ENCODE measurements around the gene AKR1C8.
"Not testable (repeated sequence)": the region's sequence is repeated elsewhere in the genome, so short reads cannot be mapped to it uniquely, and the experiment has no call there.

DNA sequence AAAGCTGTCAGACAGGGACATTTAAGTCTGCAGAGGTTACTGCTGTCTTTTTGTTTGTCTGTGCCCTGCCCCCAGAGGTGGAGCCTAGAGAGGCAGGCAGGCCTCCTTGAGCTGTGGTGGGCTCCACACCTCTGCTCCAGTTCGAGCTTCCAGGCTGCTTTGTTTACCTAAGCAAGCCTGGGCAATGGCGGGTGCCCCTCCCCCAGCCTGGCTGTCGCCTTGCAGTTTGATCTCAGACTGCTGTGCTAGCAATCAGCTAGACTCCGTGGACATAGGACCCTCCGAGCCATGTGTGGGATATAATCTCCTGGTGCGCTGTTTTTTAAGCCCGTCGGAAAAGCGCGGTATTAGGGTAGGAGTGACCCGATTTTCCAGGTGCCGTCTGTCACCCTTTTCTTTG lies 4.4 kb downstream of the AKR1C8 start:
- TF ChIP-seq, protein P1, sequence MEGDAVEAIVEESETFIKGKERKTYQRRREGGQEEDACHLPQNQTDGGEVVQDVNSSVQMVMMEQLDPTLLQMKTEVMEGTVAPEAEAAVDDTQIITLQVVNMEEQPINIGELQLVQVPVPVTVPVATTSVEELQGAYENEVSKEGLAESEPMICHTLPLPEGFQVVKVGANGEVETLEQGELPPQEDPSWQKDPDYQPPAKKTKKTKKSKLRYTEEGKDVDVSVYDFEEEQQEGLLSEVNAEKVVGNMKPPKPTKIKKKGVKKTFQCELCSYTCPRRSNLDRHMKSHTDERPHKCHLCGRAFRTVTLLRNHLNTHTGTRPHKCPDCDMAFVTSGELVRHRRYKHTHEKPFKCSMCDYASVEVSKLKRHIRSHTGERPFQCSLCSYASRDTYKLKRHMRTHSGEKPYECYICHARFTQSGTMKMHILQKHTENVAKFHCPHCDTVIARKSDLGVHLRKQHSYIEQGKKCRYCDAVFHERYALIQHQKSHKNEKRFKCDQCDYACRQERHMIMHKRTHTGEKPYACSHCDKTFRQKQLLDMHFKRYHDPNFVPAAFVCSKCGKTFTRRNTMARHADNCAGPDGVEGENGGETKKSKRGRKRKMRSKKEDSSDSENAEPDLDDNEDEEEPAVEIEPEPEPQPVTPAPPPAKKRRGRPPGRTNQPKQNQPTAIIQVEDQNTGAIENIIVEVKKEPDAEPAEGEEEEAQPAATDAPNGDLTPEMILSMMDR (IDR thresholded peaks at IDR 0.05) = not testable (repeated sequence)
- TF ChIP-seq EZH2 (IDR thresholded peaks at IDR 0.05; ENCODE audit: borderline replicate concordance, insufficient read depth, low read depth, low read length, poor library complexity, severe bottlenecking) = not testable (repeated sequence)

Data from B cell (primary cell).